Ovary (tissue), 9 donors: Measurements from ENCODE around the gene SORCS3. TPM values are rescaled to one million over a fixed set of nuclear protein-coding genes. Genes with fewer than 3 reads are reported as not detected.

ENCODE experiments used
- DNase-seq, 5 donors: peaks; one replicate each; pipeline ENCODE4 v3.0.0-alpha.2; 2019 to 2020
- H3K27ac ChIP-seq, 2 donors: fragments of 200-600 bp; one replicate each; pipeline versions ENCODE4 v1.5.1 to v1.8.0; 2019 to 2022
- H3K27me3 ChIP-seq: fragments of 200-600 bp; one replicate; pipeline ENCODE4 v1.8.0; 2022
- H3K36me3 ChIP-seq: fragments of 200-600 bp; sonication (generic); one replicate; pipeline ENCODE4 v1.5.1; 2019
- H3K4me1 ChIP-seq: one replicate; pipeline ENCODE4 v1.8.1; 2013; ENCODE audit warnings: mild to moderate bottlenecking, moderate library complexity; ENCODE audit not compliant: insufficient read depth
- H3K4me3 ChIP-seq: fragments of 200-600 bp; sonication (generic); one replicate; pipeline ENCODE4 v1.5.1; 2017
- H3K9me3 ChIP-seq, 2 donors: fragments of 200-600 bp in 1 of 2; sonication (generic) in 1 of 2; one replicate each; pipeline versions ENCODE4 v1.5.1 to v1.8.1; 2013 to 2019; ENCODE audit warnings: mild to moderate bottlenecking in 1 of 2, moderate library complexity in 1 of 2
- CTCF ChIP-seq, 3 donors: fragments of 450-650 bp in 2 of 3; fragments of 200-600 bp in 1 of 3; IDR thresholded peaks; one replicate each; pipeline versions ENCODE4 v1.5.1 to v1.8.0; 2016 to 2022; ENCODE audit warnings: antibody characterized with exemption in 3 of 3, mild to moderate bottlenecking in 1 of 3
- EP300 ChIP-seq: sonication (generic); formaldehyde crosslinking; IDR thresholded peaks from one replicate; pipeline ENCODE4 v1.6.1; 2017; ENCODE audit warnings: antibody characterized with exemption
- POLR2A ChIP-seq: fragments of 450-650 bp; IDR thresholded peaks from one replicate; pipeline ENCODE4 v1.6.1; 2017; ENCODE audit warnings: antibody characterized with exemption, mild to moderate bottlenecking, moderate library complexity
- WGBS, 3 donors: extraction: QIAGEN DNeasy Blood & Tissue Kit in 1 of 3; methylation state at CpG; one replicate each; pipeline versions ENCODE4 v1.1.5 to v1.1.7; 2013 to 2017; 5-methylcytosine and 5-hydroxymethylcytosine counted together
- intact Hi-C, 4 donors: fragments of 100-400 bp; cut with DNase I; formaldehyde crosslinking; loops; one replicate each; pipeline versions ENCODE4 v1.11.0 to v1.15.1; 2022 to 2023
- polyA plus RNA-seq, 2 donors: library from polyadenylated mRNA; stranded (reverse); fragments of 200-250 nt in 1 of 2; fragments of 350-450 nt in 1 of 2; fragmentation: Illumina TruSeq in 1 of 2; extraction: RNeasy Lipid Tissue Mini Kit (QIAGEN cat#74804) in 1 of 2; gene quantifications; one replicate each; pipeline ENCODE4 v1.2.3, GENCODE V29; 2013 to 2014
- total RNA-seq, 7 donors: library from RNA; depleted of rRNA in 2 of 7; stranded (reverse); fragments of >200 nt in 2 of 7; fragmentation: NEBNext Ultra II Directional in 3 of 7; extraction: Animal tissue kit (Norgen Biotek cat#: 25700) in 3 of 7; gene quantifications; one replicate each; pipeline versions ENCODE4 v1.1.0 to v1.2.4, GENCODE V29; 2016 to 2023
- donor health status: DM: no; HTN: no; CAD: no; lungs with moderate emphysema.
- donor health status: DM: no; HTN: no; CAD: no.
- donor health status: Bipolar disorder and iron deficiency.
- donor health status: DM: yes; HTN: yes; CAD: no.
- donor health status: DM: no; HTN: no; CAD: no.
- donor health status: DM: yes; HTN: yes; CAD: no.

Gene SORCS3
- total and polyA plus RNA-seq, 9 donors, result 0.07 to 4.5 (median 0.79) TPM; not detected in 1

- H3K36me3 ChIP-seq, result no peaks in the 10 kb centered on the region
- 60 to 70% (median 61%) methylated on average over 1 of the region's 1 CpG for WGBS, 3 donors
- intact Hi-C loops, result no loop called here
- H3K4me1 ChIP-seq, result no peaks in the 10 kb centered on the region
- no peaks in the 10 kb centered on the region for H3K27me3 ChIP-seq
- H3K9me3 ChIP-seq, result no peaks in the 10 kb centered on the region
- no peak for TF ChIP-seq POLR2A
- TF ChIP-seq EP300, result no peak
- TF ChIP-seq CTCF (IDR thresholded peaks at IDR 0.05), result no peak
- no peak for DNase-seq
- no peak overlapping the region for H3K27ac ChIP-seq
- H3K4me3 ChIP-seq, result no peak overlapping the region
Measured at GRCh38 chr10:105280895-105281294, 639.8 kb downstream of the SORCS3 start.

- WGBS, 3 donors, result 0 to 5% (median 0%) methylated on average over 1 of the region's 1 CpG
- H3K27me3 ChIP-seq, result no peaks in the 10 kb centered on the region
- no peak overlapping the region for H3K27ac ChIP-seq
- no peaks in the 10 kb centered on the region for H3K4me1 ChIP-seq
- no peaks in the 10 kb centered on the region for H3K9me3 ChIP-seq
- TF ChIP-seq EP300 (no peak), POLR2A (no peak), CTCF (IDR thresholded peaks at IDR 0.05) (no peak)
- H3K4me3 ChIP-seq, result no peak overlapping the region
- intact Hi-C loops, result no loop called here
- H3K36me3 ChIP-seq, result no peaks in the 10 kb centered on the region
- no peak for DNase-seq
Measured at GRCh38 chr10:105284476-105285215, 643.6 kb downstream of the SORCS3 start.

- no peak for DNase-seq
- TF ChIP-seq CTCF (IDR thresholded peaks at IDR 0.05), result no peak
- TF ChIP-seq EP300, result no peak
- no peak for TF ChIP-seq POLR2A
- H3K9me3 ChIP-seq, result no peaks in the 10 kb centered on the region
- 58 to 74% (median 71%) methylated on average over 2 of the region's 2 CpGs for WGBS, 3 donors
- no peaks in the 10 kb centered on the region for H3K27me3 ChIP-seq
- intact Hi-C loops, result no loop called here
- H3K27ac ChIP-seq, result no peak overlapping the region
- no peaks in the 10 kb centered on the region for H3K4me1 ChIP-seq
- no peaks in the 10 kb centered on the region for H3K36me3 ChIP-seq
- no peak overlapping the region for H3K4me3 ChIP-seq
Measured at GRCh38 chr10:105288026-105288425, 646.9 kb downstream of the SORCS3 start.

- no peak for TF ChIP-seq POLR2A
- TF ChIP-seq CTCF (IDR thresholded peaks at IDR 0.05), result no peak
- no peak for TF ChIP-seq EP300
- no peaks in the 10 kb centered on the region for H3K9me3 ChIP-seq
- H3K4me1 ChIP-seq, result no peaks in the 10 kb centered on the region
- H3K27me3 ChIP-seq, result no peaks in the 10 kb centered on the region
- H3K27ac ChIP-seq, result no peak overlapping the region
- intact Hi-C loops, result no loop called here
- H3K4me3 ChIP-seq, result no peak overlapping the region
- H3K36me3 ChIP-seq, result no peaks in the 10 kb centered on the region
- no peak for DNase-seq
Measured at GRCh38 chr10:105288613-105289012, 647.5 kb downstream of the SORCS3 start.
